ENCODE measurements around the gene ENDOU. TPM values are rescaled to one million over a fixed set of nuclear protein-coding genes. Genes with fewer than 3 reads are reported as not detected.

The ENDOU gene
- total RNA-seq, 1 experiment from 2014 or later: 0.43 TPM

DNA sequence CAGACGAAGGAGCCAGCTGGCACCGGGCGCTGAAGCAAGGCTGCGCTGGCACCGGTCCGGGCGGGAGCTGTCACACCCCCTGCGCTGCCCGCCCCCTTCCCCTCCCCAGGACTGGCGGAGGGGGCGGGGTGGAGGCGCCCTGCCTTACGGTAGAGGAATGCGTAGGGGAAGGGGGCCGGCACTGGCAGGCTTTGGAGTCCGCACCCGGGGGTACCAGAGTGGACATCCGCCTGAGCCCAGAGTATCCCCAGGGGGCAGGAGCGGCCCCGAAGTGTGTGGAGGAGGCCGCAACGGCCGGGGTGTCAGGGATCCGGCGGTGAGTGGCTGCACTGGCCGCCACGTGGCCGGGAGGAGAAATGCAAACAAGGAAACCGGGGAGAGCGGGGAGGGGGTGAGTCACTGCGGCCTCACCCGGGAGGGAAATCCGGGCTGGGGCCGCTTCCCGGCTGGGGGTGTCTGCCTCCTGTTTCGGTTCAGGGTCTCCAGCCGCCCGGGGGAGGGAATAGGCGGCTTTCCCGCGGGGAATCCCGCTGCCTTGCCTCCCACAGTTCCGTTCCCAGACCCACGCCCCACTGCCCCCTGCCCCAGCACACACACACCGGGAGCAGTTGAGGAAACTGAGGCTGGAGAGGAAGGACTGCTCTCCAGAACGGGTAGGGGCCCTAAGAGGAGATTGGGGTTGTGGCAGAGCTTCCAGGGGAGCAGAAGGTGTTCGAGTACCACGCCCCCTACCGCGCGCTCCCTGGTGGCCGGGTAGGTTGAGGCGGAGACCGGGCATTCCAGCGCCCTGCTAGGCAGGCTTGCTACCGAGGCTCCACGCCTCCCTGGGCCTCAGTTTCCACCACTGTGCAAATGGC, 33.8 kb upstream of the ENDOU start, which contains the start of gene RAPGEF3:
TSS of gene RAPGEF3 (minus strand) at position 47 of the 857 bp plus-strand sequence. CDS start 324 bp downstream, outside the sequence.
- peak within 1 kb of the TSS; percentile 52 for H3K4me3 ChIP-seq (ENCODE audit: low read depth, low read length)
- Mint-ChIP-seq H3K4me3 (ENCODE audit: unreplicated experiment) (peak within 1 kb of the TSS; percentile 80), H3K36me3 (ENCODE audit: insufficient read depth, unreplicated experiment) (no peaks in the 10 kb centered on the region), H3K27ac (ENCODE audit: unreplicated experiment) (peak within 1 kb of the TSS; percentile 56), H3K9me3 (ENCODE audit: unreplicated experiment) (no peaks in the 10 kb centered on the region), H3K4me1 (ENCODE audit: low read depth, unreplicated experiment) (peaks cover 10% of the 10 kb centered on the region), H3K27me3 (ENCODE audit: insufficient read depth, unreplicated experiment) (no peaks in the 10 kb centered on the region)
- peak; percentile 85 to 90 for DNase-seq
- H3K9me3 ChIP-seq: no peaks in the 10 kb centered on the region
- TF ChIP-seq, protein P1, sequence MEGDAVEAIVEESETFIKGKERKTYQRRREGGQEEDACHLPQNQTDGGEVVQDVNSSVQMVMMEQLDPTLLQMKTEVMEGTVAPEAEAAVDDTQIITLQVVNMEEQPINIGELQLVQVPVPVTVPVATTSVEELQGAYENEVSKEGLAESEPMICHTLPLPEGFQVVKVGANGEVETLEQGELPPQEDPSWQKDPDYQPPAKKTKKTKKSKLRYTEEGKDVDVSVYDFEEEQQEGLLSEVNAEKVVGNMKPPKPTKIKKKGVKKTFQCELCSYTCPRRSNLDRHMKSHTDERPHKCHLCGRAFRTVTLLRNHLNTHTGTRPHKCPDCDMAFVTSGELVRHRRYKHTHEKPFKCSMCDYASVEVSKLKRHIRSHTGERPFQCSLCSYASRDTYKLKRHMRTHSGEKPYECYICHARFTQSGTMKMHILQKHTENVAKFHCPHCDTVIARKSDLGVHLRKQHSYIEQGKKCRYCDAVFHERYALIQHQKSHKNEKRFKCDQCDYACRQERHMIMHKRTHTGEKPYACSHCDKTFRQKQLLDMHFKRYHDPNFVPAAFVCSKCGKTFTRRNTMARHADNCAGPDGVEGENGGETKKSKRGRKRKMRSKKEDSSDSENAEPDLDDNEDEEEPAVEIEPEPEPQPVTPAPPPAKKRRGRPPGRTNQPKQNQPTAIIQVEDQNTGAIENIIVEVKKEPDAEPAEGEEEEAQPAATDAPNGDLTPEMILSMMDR (IDR thresholded peaks at IDR 0.05; ENCODE audit: insufficient read depth in 1 of 2, low read depth in 1 of 2, low read length in 1 of 2, severe bottlenecking in 1 of 2, unreplicated experiment in 1 of 2): peak; percentile 82 to 85
- CTCF ChIA-PET: interaction anchor here (0.6 to 3.9 kb wide), 12 partner anchors 9 to 107 kb away, joined by 3 to 55 read pairs (median 5); partner anchors contain the start of gene SLC48A1
- intact Hi-C loops (cut with micrococcal nuclease; ENCODE audit: unreplicated experiment): loop anchor here (1.0 to 2.0 kb wide), 4 partner anchors 9 to 44 kb away; partner anchors contain the start of gene SLC48A1
- BruUV-seq (replicated peaks): TSS peak; percentile 50
- POLR2A ChIA-PET: interaction anchor here (0.5 to 0.8 kb wide), 2 partner anchors 9 to 62 kb away, joined by 3 to 8 read pairs; no protein-coding TSS in a partner anchor
- no peaks in the 10 kb centered on the region for H3K27me3 ChIP-seq (replicated peaks; ENCODE audit: control insufficient read depth, insufficient read depth, low read length)
- no peaks in the 10 kb centered on the region for H3K36me3 ChIP-seq (ENCODE audit: control insufficient read depth, insufficient read depth, low read length)
- peaks cover 18% of the 10 kb centered on the region for H3K4me1 ChIP-seq

DNA sequence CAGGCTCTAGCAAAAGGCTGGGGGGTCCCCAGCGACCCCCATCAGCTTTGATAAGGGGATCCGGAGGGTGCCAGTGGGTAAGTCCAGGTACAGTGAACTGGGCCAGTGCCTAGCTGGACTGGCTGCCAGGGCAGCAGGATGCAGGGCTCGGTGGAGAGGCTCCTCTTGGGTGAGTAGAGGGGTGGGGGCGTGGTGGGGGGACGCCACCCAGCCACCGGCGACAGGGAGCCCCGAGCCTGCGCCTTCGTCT, 33.2 kb upstream of the ENDOU start:
- no peak for DNase-seq
- H3K36me3 Mint-ChIP-seq (ENCODE audit: insufficient read depth, unreplicated experiment): no peaks in the 10 kb centered on the region
- Histone ChIP-seq H3K4me1 (peaks cover 24% of the 10 kb centered on the region), H3K4me3 (ENCODE audit: low read depth, low read length) (peak overlapping the region; percentile 52), H3K36me3 (ENCODE audit: control insufficient read depth, insufficient read depth, low read length) (no peaks in the 10 kb centered on the region), H3K27me3 (replicated peaks; ENCODE audit: control insufficient read depth, insufficient read depth, low read length) (no peaks in the 10 kb centered on the region), H3K9me3 (no peaks in the 10 kb centered on the region)
- no peak overlapping the region for H3K27ac Mint-ChIP-seq (ENCODE audit: unreplicated experiment)
- intact Hi-C loops (cut with micrococcal nuclease; ENCODE audit: unreplicated experiment): loop anchor here (2.0 kb wide), 1 partner anchor 14 kb away; the partner anchor contains the start of gene SLC48A1
- BruUV-seq (replicated peaks): no TSS peak
- CTCF ChIA-PET: interaction anchor here (0.6 to 3.9 kb wide), 11 partner anchors 9 to 107 kb away, joined by 3 to 55 read pairs (median 5); partner anchors contain the start of gene SLC48A1
- H3K9me3 Mint-ChIP-seq (ENCODE audit: unreplicated experiment): no peaks in the 10 kb centered on the region
- no peaks in the 10 kb centered on the region for H3K27me3 Mint-ChIP-seq (ENCODE audit: insufficient read depth, unreplicated experiment)
- H3K4me3 Mint-ChIP-seq (ENCODE audit: unreplicated experiment): peak overlapping the region; percentile 80
- H3K4me1 Mint-ChIP-seq (ENCODE audit: low read depth, unreplicated experiment): peaks cover 14% of the 10 kb centered on the region
- POLR2A ChIA-PET: interaction anchor here (0.8 kb wide), 1 partner anchor 10 kb away, joined by 3 read pairs; no protein-coding TSS in a partner anchor
- TF ChIP-seq, protein P1 (IDR thresholded peaks at IDR 0.05; ENCODE audit: insufficient read depth in 1 of 2, low read depth in 1 of 2, low read length in 1 of 2, severe bottlenecking in 1 of 2, unreplicated experiment in 1 of 2): no peak

DNA sequence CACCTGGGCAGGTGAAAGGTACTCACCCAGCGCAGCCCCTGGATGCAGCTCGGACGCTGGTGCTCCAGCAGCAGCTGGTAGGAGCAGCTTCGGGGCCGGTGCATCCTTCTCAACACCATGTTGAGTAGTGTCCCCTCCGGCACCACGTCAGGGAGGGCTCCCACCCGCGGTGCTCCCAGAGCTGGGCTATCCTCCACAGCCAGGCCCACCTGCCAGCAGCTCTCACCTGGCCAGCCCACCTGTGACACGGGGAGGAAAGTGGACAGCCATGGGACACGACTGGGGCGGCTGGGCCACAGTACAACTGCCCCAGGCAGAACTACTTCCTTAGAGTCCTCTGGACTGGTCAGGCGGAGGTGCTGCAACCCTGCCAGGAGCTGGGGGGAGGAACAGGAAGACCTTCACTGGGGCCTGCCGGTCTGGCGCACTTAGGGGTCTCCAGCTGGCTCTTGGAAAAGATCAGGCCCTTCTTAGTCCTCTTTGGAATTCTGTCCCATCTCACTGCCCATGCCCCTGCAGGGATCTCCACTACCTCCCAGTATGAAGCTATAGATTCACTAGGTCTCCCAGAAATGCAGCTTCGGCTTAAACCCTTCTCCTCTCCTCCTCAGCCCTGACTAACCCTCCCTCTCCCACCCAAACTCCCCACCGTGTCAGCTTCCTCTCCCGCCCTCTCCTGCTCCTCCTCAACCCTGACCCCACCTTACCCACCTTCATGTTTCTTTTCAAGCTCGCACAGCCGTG, 32.7 kb upstream of the ENDOU start:
- no TSS peak for BruUV-seq (replicated peaks)
- H3K36me3 ChIP-seq (ENCODE audit: control insufficient read depth, insufficient read depth, low read length): no peaks in the 10 kb centered on the region
- no peaks in the 10 kb centered on the region for H3K9me3 ChIP-seq
- Mint-ChIP-seq H3K36me3 (ENCODE audit: insufficient read depth, unreplicated experiment) (no peaks in the 10 kb centered on the region), H3K27ac (ENCODE audit: unreplicated experiment) (no peak overlapping the region), H3K9me3 (ENCODE audit: unreplicated experiment) (no peaks in the 10 kb centered on the region), H3K27me3 (ENCODE audit: insufficient read depth, unreplicated experiment) (no peaks in the 10 kb centered on the region), H3K4me1 (ENCODE audit: low read depth, unreplicated experiment) (peaks cover 19% of the 10 kb centered on the region), H3K4me3 (ENCODE audit: unreplicated experiment) (peak overlapping the region; percentile 80)
- H3K27me3 ChIP-seq (replicated peaks; ENCODE audit: control insufficient read depth, insufficient read depth, low read length): no peaks in the 10 kb centered on the region
- H3K4me3 ChIP-seq (ENCODE audit: low read depth, low read length): no peak overlapping the region
- H3K4me1 ChIP-seq: peaks cover 27% of the 10 kb centered on the region
- intact Hi-C loops (cut with micrococcal nuclease; ENCODE audit: unreplicated experiment): loop anchor here (2.0 kb wide), 1 partner anchor 15 kb away; the partner anchor contains the start of gene SLC48A1
- CTCF ChIA-PET: interaction anchor here (0.5 to 3.9 kb wide), 11 partner anchors 10 to 1199 kb away, joined by 3 to 55 read pairs (median 5); partner anchors contain the start of gene TMEM106C
- TF ChIP-seq, protein P1 (IDR thresholded peaks at IDR 0.05; ENCODE audit: insufficient read depth in 1 of 2, low read depth in 1 of 2, low read length in 1 of 2, severe bottlenecking in 1 of 2, unreplicated experiment in 1 of 2): no peak
- POLR2A ChIA-PET: interaction anchor here (0.8 to 1.2 kb wide), 2 partner anchors 10 to 14 kb away, joined by 3 read pairs; no protein-coding TSS in a partner anchor
- DNase-seq: no peak
